ENCODE data around the gene FAIM2.

- TF ChIP-seq CTCF (IDR thresholded peaks at IDR 0.05; ENCODE audit: low read depth, low read length) (no peak), EZH2phosphoT487 (IDR thresholded peaks at IDR 0.05; ENCODE audit: low read depth) (no peak)
These were observed 18.6 kb downstream of the FAIM2 start for GRCh38 chr12:49885118-49885517.

Data from OCI-LY3 (cell line).